ENCODE measurements around the gene GNAO1.

Gene GNAO1

GRCh38 chr16:56264609-56264972 lies 73.3 kb downstream of the GNAO1 start:
- no peak overlapping the region for H3K27ac ChIP-seq
- CTCF ChIA-PET = interaction anchor here (0.7 kb wide), 1 partner anchor 54 kb away, joined by 3 read pairs; no protein-coding TSS in a partner anchor
- no peak for DNase-seq (ENCODE audit: low spot score)
- POLR2A ChIA-PET (ENCODE audit: low non-redundant PET) = no interaction called here
- no peak for TF ChIP-seq CTCF (conservative IDR thresholded peaks at IDR 0.05; ENCODE audit: low read depth)

- H3K27ac ChIP-seq = no peak overlapping the region
- ChIA-PET POLR2A (ENCODE audit: low non-redundant PET) (no interaction called here), CTCF (interaction anchor here (0.7 kb wide), 1 partner anchor 54 kb away, joined by 3 read pairs; no protein-coding TSS in a partner anchor)
- TF ChIP-seq CTCF (conservative IDR thresholded peaks at IDR 0.05; ENCODE audit: low read depth) = no peak
- no peak for DNase-seq (ENCODE audit: low spot score)
These were observed 73.9 kb downstream of the GNAO1 start for GRCh38 chr16:56265184-56265583.

GRCh38 chr16:56265746-56266145 lies 74.5 kb downstream of the GNAO1 start:
- no peak overlapping the region for H3K27ac ChIP-seq
- TF ChIP-seq CTCF (conservative IDR thresholded peaks at IDR 0.05; ENCODE audit: low read depth) = no peak
- no peak for DNase-seq (ENCODE audit: low spot score)
- POLR2A ChIA-PET (ENCODE audit: low non-redundant PET) = no interaction called here
- CTCF ChIA-PET = no interaction called here

GRCh38 chr16:56266641-56267607 lies 75.6 kb downstream of the GNAO1 start:
- POLR2A ChIA-PET (ENCODE audit: low non-redundant PET) = no interaction called here

GRCh38 chr16:56267888-56268287 lies 76.6 kb downstream of the GNAO1 start:
- ChIA-PET CTCF (interaction anchor here (1.2 kb wide), 2 partner anchors 13 to 51 kb away, joined by 3 read pairs; no protein-coding TSS in a partner anchor), POLR2A (ENCODE audit: low non-redundant PET) (no interaction called here)
- no peak for DNase-seq (ENCODE audit: low spot score)
- no peak overlapping the region for H3K27ac ChIP-seq
- no peak for TF ChIP-seq CTCF (conservative IDR thresholded peaks at IDR 0.05; ENCODE audit: low read depth)

More at GRCh38 chr16:56266641-56267607, 75.6 kb downstream of the GNAO1 start:
- no peak for TF ChIP-seq CTCF (conservative IDR thresholded peaks at IDR 0.05; ENCODE audit: low read depth)
- H3K27ac ChIP-seq = no peak overlapping the region
- no peak for DNase-seq (ENCODE audit: low spot score)
- CTCF ChIA-PET = interaction anchor here (1.2 kb wide), 1 partner anchor 52 kb away, joined by 3 read pairs; no protein-coding TSS in a partner anchor

GRCh38 chr16:56268799-56269198 lies 77.5 kb downstream of the GNAO1 start:
- CTCF ChIA-PET = interaction anchor here (1.2 kb wide), 1 partner anchor 13 kb away, joined by 3 read pairs; no protein-coding TSS in a partner anchor
- no peak for TF ChIP-seq CTCF (conservative IDR thresholded peaks at IDR 0.05; ENCODE audit: low read depth)

More at GRCh38 chr16:56268799-56269198, 77.5 kb downstream of the GNAO1 start:
- no peak for DNase-seq (ENCODE audit: low spot score)
- POLR2A ChIA-PET (ENCODE audit: low non-redundant PET) = no interaction called here
- H3K27ac ChIP-seq = no peak overlapping the region

Measured in RWPE1 (cell line).